ENCODE data around the gene FOXP2. TPM values are rescaled to one million over a fixed set of nuclear protein-coding genes. Genes with fewer than 3 reads are reported as not detected.

FOXP2 gene
- total RNA-seq, 1 experiment from 2014 or later, result 0.17 TPM

DNA sequence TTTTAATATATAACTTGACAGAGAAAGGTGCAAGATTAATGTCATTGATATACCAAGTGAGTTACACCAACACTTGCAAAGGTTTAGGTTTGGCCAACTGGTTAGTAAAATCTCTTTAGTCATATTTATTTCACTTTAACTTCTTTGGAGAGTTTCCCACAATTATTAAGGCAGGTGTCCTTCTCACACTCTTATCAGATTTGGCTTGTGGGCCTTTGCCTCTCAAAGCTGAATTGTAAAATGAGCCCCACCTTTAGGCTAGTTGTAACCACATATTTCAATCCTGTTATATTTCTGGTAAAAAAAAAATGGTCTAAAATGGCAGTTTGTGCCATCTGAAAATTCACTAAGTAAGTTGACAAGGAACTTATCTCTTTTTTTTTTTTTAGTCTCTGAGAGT, 26.6 kb upstream of the FOXP2 start:
- TF ChIP-seq, protein P1, sequence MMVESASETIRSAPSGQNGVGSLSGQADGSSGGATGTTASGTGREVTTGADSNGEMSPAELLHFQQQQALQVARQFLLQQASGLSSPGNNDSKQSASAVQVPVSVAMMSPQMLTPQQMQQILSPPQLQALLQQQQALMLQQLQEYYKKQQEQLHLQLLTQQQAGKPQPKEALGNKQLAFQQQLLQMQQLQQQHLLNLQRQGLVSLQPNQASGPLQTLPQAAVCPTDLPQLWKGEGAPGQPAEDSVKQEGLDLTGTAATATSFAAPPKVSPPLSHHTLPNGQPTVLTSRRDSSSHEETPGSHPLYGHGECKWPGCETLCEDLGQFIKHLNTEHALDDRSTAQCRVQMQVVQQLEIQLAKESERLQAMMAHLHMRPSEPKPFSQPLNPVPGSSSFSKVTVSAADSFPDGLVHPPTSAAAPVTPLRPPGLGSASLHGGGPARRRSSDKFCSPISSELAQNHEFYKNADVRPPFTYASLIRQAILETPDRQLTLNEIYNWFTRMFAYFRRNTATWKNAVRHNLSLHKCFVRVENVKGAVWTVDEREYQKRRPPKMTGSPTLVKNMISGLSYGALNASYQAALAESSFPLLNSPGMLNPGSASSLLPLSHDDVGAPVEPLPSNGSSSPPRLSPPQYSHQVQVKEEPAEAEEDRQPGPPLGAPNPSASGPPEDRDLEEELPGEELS (CRISPR knock-in tag; IDR thresholded peaks at IDR 0.05), result no peak
- no peak for DNase-seq (ENCODE audit: low spot score)
- Mint-ChIP-seq H3K9me3 (no peaks in the 10 kb centered on the region; the same call in 1 of the 2 replicates), H3K27ac (no peak overlapping the region), H3K27me3 (ENCODE audit: low read depth) (no peaks in the 10 kb centered on the region), H3K36me3 (no peaks in the 10 kb centered on the region), H3K4me3 (no peak overlapping the region), H3K4me1 (no peaks in the 10 kb centered on the region)
- CTCF ChIA-PET, result no interaction called here
- POLR2A ChIA-PET, result no interaction called here
- no peak for ATAC-seq

DNA sequence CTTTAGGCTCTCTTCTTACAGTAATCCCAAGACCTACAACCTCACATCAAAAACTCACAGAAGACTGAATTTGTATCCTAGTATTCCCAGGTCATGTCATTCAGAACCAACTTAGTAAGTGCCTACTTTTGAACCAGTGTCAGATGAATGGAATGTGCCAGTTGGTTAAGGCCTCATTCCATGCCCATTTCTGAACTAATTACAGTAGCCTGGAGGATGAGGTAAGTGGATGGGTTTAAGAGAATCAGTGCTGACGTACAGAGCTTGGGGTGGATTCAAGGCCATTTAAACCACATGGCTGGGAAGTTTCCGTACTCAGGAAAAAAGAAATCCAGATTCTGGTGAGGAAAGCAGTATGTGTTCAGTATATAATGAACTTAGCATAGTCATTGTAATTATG, 21.9 kb upstream of the FOXP2 start:
- POLR2A ChIA-PET, result no interaction called here
- no peak overlapping the region for H3K27ac Mint-ChIP-seq
- TF ChIP-seq, protein P2, sequence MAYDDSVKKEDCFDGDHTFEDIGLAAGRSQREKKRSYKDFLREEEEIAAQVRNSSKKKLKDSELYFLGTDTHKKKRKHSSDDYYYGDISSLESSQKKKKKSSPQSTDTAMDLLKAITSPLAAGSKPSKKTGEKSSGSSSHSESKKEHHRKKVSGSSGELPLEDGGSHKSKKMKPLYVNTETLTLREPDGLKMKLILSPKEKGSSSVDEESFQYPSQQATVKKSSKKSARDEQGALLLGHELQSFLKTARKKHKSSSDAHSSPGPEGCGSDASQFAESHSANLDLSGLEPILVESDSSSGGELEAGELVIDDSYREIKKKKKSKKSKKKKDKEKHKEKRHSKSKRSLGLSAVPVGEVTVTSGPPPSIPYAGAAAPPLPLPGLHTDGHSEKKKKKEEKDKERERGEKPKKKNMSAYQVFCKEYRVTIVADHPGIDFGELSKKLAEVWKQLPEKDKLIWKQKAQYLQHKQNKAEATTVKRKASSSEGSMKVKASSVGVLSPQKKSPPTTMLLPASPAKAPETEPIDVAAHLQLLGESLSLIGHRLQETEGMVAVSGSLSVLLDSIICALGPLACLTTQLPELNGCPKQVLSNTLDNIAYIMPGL (CRISPR knock-in tag; IDR thresholded peaks at IDR 0.05), result no peak
- TF ChIP-seq RORB (CRISPR knock-in tag; IDR thresholded peaks at IDR 0.05), result no peak
- TF ChIP-seq GRHL2 (CRISPR knock-in tag; IDR thresholded peaks at IDR 0.05; ENCODE audit: insufficient replicate concordance, severe bottlenecking), result no peak
- TF ChIP-seq NR3C1 (CRISPR knock-in tag; conservative IDR thresholded peaks at IDR 0.05; ENCODE audit: low read depth), result no peak
- no peak for TF ChIP-seq E2F5 (CRISPR knock-in tag; IDR thresholded peaks at IDR 0.05)
- no peak for TF ChIP-seq ZNF317 (CRISPR knock-in tag; IDR thresholded peaks at IDR 0.05; ENCODE audit: borderline replicate concordance, low read depth)
- no peak for TF ChIP-seq NFATC4 (CRISPR knock-in tag; IDR thresholded peaks at IDR 0.05)
- TF ChIP-seq ZMAT4 (CRISPR knock-in tag; IDR thresholded peaks at IDR 0.05), result no peak
- TF ChIP-seq SMAD3 (CRISPR knock-in tag; IDR thresholded peaks at IDR 0.05; ENCODE audit: borderline replicate concordance), result no peak
- TF ChIP-seq TP53 (CRISPR knock-in tag; IDR thresholded peaks at IDR 0.05), result no peak
- TF ChIP-seq E2F1 (CRISPR knock-in tag; IDR thresholded peaks at IDR 0.05), result no peak
- no peak for TF ChIP-seq ZNF219 (CRISPR knock-in tag; IDR thresholded peaks at IDR 0.05; ENCODE audit: borderline replicate concordance)
- TF ChIP-seq, protein P3, sequence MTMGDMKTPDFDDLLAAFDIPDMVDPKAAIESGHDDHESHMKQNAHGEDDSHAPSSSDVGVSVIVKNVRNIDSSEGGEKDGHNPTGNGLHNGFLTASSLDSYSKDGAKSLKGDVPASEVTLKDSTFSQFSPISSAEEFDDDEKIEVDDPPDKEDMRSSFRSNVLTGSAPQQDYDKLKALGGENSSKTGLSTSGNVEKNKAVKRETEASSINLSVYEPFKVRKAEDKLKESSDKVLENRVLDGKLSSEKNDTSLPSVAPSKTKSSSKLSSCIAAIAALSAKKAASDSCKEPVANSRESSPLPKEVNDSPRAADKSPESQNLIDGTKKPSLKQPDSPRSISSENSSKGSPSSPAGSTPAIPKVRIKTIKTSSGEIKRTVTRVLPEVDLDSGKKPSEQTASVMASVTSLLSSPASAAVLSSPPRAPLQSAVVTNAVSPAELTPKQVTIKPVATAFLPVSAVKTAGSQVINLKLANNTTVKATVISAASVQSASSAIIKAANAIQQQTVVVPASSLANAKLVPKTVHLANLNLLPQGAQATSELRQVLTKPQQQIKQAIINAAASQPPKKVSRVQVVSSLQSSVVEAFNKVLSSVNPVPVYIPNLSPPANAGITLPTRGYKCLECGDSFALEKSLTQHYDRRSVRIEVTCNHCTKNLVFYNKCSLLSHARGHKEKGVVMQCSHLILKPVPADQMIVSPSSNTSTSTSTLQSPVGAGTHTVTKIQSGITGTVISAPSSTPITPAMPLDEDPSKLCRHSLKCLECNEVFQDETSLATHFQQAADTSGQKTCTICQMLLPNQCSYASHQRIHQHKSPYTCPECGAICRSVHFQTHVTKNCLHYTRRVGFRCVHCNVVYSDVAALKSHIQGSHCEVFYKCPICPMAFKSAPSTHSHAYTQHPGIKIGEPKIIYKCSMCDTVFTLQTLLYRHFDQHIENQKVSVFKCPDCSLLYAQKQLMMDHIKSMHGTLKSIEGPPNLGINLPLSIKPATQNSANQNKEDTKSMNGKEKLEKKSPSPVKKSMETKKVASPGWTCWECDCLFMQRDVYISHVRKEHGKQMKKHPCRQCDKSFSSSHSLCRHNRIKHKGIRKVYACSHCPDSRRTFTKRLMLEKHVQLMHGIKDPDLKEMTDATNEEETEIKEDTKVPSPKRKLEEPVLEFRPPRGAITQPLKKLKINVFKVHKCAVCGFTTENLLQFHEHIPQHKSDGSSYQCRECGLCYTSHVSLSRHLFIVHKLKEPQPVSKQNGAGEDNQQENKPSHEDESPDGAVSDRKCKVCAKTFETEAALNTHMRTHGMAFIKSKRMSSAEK (CRISPR knock-in tag; IDR thresholded peaks at IDR 0.05; ENCODE audit: borderline replicate concordance), result no peak
- no peak for TF ChIP-seq GTF2I (CRISPR knock-in tag; conservative IDR thresholded peaks at IDR 0.05)
- TF ChIP-seq ELF4 (CRISPR knock-in tag; IDR thresholded peaks at IDR 0.05; ENCODE audit: low read depth), result no peak
- TF ChIP-seq TCF7 (CRISPR knock-in tag; IDR thresholded peaks at IDR 0.05; ENCODE audit: low read depth), result no peak
- TF ChIP-seq CREB1 (CRISPR knock-in tag; IDR thresholded peaks at IDR 0.05), result no peak
- no peak for TF ChIP-seq ZNF512 (CRISPR knock-in tag; IDR thresholded peaks at IDR 0.05; ENCODE audit: borderline replicate concordance)
- no peak for TF ChIP-seq ERG (CRISPR knock-in tag; IDR thresholded peaks at IDR 0.05)
- no peak overlapping the region for H3K4me3 Mint-ChIP-seq
- no peaks in the 10 kb centered on the region for H3K9me3 Mint-ChIP-seq
- CTCF ChIA-PET, result no interaction called here
- H3K27me3 Mint-ChIP-seq (ENCODE audit: low read depth), result no peaks in the 10 kb centered on the region
- no peak for DNase-seq (ENCODE audit: low spot score)
- H3K36me3 Mint-ChIP-seq, result no peaks in the 10 kb centered on the region
- no peak for ATAC-seq
- peaks cover 6% of the 10 kb centered on the region for H3K4me1 Mint-ChIP-seq

Measured in WTC11 (cell line).